GM19023 (cell line): ENCODE data around the gene ZNF385D.
"Not testable (repeated sequence)": the region's sequence is repeated elsewhere in the genome, so short reads cannot be mapped to it uniquely, and the experiment has no call there.

Experiments used
- ATAC-seq: cut with Tn5 transposase; IDR thresholded peaks from one replicate; pipeline ENCODE4 v1.9.1; 2021; ENCODE audit warnings: mild to moderate bottlenecking, moderate library complexity; ENCODE audit not compliant: unreplicated experiment

The ZNF385D gene

DNA sequence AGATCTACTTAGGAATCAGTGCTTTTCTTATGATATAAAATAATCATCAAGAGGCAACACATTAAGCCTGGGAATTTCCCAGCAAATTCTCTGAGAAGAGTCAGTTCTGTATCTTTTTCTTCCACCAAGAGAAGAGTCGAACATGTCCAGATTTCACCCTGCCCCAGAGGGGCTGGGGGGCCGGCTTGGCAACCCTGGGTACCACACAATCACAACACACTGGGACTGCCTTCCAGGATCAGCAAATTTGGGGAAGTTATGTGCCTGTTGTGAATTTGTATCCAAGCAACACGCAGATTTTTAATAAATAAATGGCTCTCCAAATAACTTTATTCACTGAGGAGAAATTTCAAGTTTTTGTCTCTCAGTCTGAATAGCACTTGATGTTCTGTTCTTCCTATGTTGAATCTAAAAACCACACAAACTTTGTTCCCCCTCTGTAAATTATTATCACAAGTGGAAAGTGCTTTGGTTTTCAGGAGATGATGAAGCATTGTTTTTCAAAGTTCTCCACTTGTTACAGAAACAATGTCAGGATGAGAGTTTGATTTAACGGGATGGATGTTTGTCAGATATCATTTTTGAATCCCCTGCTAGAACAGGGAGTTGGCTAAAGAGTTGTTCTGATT is 357.2 kb downstream of the ZNF385D start:
- no peak for ATAC-seq

DNA sequence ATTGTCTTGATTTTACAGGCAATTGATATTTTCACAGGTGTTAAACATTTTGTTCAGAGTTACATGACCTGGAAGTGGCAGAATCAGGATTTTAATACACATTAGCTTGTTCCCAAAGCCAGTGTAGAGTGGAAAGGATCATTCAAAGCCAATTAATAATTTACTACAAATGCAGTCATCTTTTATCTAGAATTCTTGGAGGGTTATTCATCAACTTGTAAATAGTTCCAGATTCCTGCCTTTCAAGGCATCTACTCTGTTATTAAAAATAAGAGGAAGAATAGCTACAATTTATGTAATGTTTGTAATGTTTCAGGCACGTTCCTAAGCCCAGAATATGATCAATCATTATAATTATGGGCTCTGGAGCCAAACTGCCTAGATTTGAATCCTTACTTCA is 358.5 kb downstream of the ZNF385D start:
- no peak for ATAC-seq

DNA sequence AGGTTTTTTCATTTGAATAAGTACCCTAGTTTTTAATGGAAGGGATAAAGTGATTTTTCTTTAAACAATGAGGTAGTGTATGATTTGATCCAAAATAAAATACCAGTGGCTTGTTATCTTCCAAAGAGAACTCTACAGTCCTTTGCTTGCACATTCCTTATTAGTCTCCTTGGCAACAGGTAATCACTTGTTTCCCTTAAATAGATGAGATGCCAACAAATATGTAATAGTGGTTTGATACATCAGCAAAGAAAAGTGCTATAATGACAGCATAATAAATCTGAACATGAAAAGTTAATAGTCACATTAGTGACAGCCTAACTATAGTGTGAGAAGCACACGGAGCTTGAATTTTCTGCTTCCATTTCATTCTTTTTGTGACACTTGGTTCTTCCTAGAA is 360.2 kb downstream of the ZNF385D start:
- no peak for ATAC-seq

DNA sequence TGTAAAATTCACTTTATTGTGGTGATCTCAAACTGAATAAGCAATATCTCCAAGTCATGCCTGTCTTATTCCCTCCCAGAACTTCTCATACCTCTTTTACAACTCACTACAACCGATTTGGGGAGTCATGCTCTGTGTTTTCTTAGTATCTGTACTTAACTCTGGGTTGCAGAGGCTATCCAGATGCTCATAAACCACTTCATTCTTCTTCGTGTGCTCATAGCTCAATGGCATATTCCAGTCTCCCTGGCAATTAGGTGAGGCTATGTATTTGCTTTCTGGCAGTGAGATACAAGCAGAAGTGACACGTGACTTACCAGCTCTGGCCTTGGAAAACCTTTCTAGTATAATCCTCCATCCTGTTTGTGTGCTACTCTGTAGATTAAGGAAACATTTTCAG is 360.9 kb downstream of the ZNF385D start:
- no peak for ATAC-seq

DNA sequence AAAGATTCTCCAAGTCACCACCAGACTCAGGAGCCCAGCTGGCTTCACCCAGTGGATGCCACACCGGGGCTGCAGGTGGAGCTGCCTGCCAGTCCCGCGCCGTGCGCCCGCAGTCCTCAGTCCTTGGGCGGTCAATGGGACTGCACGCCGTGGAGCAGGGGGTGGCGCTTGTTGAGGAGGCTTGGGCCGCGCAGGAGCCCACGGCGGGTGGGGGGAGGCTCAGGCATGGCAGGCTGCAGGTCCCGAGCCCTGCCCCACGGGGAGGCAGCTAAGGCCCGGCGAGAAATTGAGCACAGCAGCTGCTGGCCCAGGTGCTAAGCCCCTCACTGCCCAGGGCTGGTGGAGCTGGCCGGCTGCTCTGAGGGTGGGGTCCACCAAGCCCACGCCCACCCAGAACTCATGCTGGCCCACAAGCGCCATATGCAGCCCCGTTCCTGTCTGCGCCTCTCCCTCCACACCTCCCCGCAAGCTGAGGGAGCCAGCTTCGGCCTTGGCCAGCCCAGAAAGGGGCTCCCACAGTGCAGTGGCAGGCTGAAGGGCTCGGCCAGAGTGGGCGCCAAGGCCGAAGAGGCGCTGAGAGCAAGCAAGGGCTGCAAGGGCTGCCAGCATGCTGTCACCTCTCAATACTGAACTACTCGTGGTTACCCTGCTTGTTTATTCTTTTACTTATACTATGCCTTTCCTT is 363.7 kb downstream of the ZNF385D start:
- not testable (repeated sequence) for ATAC-seq

DNA sequence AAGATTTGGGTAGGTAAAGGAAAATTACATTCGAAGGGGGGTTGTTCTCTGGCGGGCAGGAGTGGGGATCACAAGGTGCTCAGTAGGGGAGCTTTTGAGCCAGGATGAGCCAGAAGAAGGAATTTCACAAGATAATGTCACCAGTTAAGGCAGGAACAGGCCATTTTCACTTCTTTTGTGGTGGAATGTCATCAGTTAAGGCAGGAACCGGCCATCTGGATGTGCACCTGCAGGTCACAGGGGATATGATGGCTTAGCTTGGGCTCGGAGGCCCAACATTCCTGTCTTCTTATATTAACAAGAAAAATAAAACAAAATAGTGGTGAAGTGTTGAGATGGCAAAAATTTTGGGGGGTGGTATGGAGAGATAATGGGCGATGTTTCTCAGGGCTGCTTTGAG is 373.0 kb downstream of the ZNF385D start:
- not testable (repeated sequence) for ATAC-seq

DNA sequence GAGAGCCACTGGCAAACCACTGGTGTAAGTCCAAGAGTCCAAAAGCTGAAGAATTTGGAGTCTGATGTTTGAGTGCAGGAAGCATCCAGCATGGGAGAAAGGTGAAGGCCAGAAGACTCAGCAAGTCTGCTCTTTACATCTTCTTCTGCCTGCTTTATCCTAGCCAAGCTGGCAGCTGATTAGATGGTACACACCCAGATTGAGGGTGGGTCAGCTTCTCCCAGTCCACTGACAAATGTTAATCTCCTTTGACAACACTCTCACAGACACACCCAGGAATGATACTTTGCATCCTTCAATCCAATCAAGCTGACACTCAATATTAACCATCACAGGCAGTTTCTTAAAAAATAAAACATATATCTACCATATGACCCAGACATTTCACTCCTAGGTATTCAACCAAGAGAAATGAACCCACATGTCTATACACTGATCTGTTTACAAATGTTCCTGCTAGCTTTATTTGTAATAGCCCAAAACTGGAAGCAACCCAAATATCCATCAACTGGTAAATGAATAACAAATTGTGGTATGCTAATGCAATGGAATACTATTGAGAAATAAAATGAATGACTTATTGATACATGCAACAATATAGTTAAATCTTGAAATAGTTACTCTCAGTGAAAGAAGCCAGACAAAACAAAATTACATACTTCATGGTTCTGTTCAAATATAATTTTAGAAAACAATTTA is 373.8 kb downstream of the ZNF385D start:
- no peak for ATAC-seq

DNA sequence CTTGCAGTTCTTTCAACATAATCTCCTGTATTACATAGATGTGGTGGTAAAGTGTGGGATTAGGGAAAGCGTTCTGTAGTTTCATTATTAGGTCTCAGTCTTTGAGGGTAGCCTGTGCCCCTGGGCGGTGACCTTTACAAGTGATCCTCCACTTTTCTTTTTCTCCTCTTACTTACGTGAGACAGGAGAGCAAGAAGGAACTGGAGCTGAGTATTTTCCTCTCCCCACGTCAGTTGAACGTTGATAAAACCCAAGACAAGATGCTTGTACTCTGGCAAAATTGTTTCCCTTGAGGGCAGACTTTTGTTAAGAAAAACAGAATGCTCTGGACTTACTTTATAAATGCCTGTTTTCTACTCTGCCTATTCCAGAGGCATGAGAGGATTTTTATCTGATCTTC is 378.7 kb downstream of the ZNF385D start:
- no peak for ATAC-seq
